ENCODE data around the gene WDR33.

The WDR33 gene

DNA sequence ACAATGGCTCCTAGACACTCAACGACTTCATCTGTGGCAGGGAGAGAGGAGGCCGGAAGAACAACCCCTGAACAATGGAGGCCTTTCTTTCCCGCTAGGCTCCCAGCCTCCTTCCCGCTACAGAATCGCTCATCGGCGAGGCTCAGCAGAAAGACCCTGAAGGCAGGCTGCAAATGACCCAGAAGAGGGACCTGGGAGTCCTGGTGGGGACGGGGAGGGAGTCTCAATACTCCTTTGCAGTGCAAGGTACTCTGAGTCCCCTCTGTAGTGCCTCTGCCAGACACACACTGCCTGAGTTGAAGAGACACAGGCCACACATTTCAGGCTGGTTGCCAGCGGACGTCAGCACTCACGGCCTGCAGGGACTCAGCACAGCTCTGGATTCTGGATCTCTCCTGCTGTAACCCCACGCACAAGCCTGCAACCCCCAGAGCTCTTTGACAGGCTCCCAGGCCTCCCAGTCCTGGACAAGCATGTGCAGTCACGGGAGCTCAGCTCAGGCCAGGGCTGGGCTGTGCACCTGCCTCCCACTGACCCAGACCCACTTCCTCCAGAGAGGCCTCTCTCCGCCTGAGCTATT is 158.9 kb downstream of the WDR33 start:
- Histone ChIP-seq H3K27me3 (ENCODE audit: insufficient read depth, low read length, poor library complexity) (no peaks in the 10 kb centered on the region), H3K4me3 (ENCODE audit: low read depth in 1 of 2, low read length in 2 of 2) (no peak overlapping the region), H3K36me3 (ENCODE audit: insufficient read depth, low read length) (no peaks in the 10 kb centered on the region), H2AFZ (ENCODE audit: low read depth, low read length) (no peak overlapping the region), H3K79me2 (ENCODE audit: insufficient read depth, low read length) (no peaks in the 10 kb centered on the region), H3K4me2 (ENCODE audit: insufficient read depth, low read length) (no peak overlapping the region), H3K9me3 (ENCODE audit: insufficient read depth, low read length, severe bottlenecking) (no peaks in the 10 kb centered on the region), H3K4me1 (ENCODE audit: insufficient read depth, low read length) (peaks cover 49% of the 10 kb centered on the region), H4K20me1 (ENCODE audit: insufficient read depth, low read length) (no peaks in the 10 kb centered on the region), H3K27ac (ENCODE audit: low read length) (peak overlapping the region; percentile 60), H3K9ac (ENCODE audit: low read depth, low read length) (no peak overlapping the region)
- TF ChIP-seq EZH2 (IDR thresholded peaks at IDR 0.05; ENCODE audit: borderline replicate concordance, low read depth, low read length, severe bottlenecking) (no peak), CTCF (IDR thresholded peaks at IDR 0.05; ENCODE audit: borderline replicate concordance, extremely low read depth, low read length, poor library complexity, severe bottlenecking) (no peak)
- ATAC-seq (ENCODE audit: insufficient read depth, low read depth): no peak
- DNase-seq: no peak

GRCh38 chr2:127651381-127651809 is 159.6 kb downstream of the WDR33 start:
- TF ChIP-seq EZH2 (IDR thresholded peaks at IDR 0.05; ENCODE audit: borderline replicate concordance, low read depth, low read length, severe bottlenecking): no peak
- H3K4me1 ChIP-seq (ENCODE audit: insufficient read depth, low read length): peaks cover 55% of the 10 kb centered on the region
- no peak overlapping the region for H3K4me2 ChIP-seq (ENCODE audit: insufficient read depth, low read length)
- H2AFZ ChIP-seq (ENCODE audit: low read depth, low read length): no peak overlapping the region
- no peaks in the 10 kb centered on the region for H4K20me1 ChIP-seq (ENCODE audit: insufficient read depth, low read length)
- ATAC-seq (ENCODE audit: insufficient read depth, low read depth): no peak
- H3K27me3 ChIP-seq (ENCODE audit: insufficient read depth, low read length, poor library complexity): no peaks in the 10 kb centered on the region
- H3K9me3 ChIP-seq (ENCODE audit: insufficient read depth, low read length, severe bottlenecking): no peaks in the 10 kb centered on the region
- H3K36me3 ChIP-seq (ENCODE audit: insufficient read depth, low read length): no peaks in the 10 kb centered on the region
- peak overlapping the region; percentile 92; the same call in 1 of the 2 replicates for H3K27ac ChIP-seq (ENCODE audit: low read length)
- no peak overlapping the region for H3K9ac ChIP-seq (ENCODE audit: low read depth, low read length)
- H3K79me2 ChIP-seq (ENCODE audit: insufficient read depth, low read length): no peaks in the 10 kb centered on the region
- no peak for DNase-seq
- no peak overlapping the region for H3K4me3 ChIP-seq (ENCODE audit: low read depth in 1 of 2, low read length in 2 of 2)

Data from DND-41 (cell line).